Measurements from ENCODE around the gene CACTIN.
"Not testable (repeated sequence)": the region's sequence is repeated elsewhere in the genome, so short reads cannot be mapped to it uniquely, and the experiment has no call there.

Gene CACTIN

DNA sequence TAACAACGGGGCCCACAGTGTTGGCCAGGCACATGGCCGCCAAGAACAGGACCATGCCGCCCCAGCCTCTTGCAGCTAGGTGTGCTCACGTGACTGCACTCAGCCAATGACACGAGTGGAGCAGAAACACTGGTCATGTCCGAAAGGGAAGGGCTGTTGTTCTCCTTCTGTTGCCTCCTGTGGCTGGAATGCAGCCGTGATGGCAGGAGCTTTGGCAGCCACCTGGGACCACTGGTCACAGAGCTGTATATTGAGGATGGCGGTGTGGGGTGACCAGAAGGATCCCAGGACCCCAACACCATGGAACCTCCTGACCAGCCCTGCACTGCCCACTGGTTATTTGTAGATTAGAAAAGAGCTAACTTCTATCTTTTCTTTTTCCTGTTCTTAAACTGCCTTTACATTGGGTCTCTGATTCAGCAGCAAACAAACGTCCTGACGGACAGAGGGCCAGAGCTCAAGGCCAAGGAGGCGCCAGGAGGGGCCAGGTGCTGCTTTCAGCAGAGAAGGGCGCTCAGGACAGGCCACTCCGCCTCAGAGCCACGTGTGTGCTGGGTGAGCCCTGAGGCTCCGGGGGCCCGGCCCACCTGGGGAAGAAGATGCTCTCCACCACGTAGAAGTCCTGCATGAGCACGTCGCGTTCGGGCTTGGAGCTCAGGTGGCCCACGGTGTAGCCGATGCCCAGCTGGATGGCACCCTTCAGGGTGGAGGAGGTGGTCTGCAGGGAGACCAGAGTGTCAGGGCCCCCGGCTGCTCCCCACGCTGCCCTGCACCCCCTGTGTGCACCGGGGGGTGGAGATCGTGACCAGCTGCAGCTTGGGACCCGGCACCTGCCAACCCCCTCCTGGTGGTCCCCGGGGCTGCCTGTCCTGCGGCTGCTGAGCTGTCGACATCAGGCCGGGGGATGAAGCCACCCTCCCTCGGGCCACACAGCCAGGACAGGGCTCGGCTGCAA, 35.0 kb upstream of the CACTIN start:
- DNase-seq = no peak

DNA sequence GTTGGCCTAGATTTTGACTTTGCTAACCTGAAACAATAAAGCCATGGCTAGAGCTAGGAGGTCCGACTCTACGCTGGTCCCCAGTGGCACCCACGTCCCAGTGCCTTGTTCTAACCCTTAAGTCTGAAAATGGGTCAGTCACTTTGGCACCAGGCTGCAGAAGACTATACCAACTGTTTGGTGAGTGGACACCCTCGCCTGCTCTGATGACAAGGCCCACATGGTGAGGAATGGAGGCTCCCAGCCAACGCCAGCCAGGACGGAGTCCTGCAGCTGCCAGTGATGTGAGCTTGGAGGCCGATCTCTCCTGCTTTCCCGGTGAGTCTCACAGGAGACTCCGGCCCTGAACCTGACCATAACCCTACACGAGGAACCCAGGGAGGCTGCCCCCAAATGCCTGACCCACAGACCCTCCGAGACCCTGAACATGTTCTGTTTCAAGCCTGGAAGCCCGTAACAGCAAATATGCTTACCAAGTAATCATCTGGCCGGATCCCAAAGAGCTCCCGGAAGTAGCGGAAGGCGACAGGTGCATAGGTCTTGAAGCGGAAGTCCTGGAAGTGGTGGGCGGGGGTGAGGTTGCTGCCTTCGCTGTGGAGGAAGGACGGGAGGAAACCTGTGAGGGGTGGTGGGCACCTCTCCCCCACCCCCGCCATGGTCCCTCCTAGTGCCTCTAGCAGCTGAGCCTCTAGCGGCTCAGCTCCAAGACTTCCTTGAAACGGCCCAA, 34.1 kb upstream of the CACTIN start:
- no peak for DNase-seq

DNA sequence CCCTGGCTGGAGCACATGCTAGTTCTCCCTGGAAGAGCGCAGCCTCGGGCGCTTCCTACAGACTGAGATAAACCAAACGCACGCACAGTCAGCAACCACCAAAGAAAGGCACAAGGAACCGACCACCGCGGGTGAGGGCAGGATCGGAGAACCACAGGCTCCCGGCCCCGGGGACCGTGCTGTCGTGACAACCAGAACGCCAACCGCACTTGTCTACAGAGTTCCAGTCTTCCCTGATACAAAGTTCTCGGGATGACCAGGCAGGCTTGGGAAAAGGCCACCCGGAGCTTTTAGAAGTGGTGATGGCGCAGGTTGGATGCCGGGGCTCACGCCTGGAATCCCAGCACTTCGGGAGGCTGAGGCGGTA, 33.1 kb upstream of the CACTIN start:
- DNase-seq = no peak

DNA sequence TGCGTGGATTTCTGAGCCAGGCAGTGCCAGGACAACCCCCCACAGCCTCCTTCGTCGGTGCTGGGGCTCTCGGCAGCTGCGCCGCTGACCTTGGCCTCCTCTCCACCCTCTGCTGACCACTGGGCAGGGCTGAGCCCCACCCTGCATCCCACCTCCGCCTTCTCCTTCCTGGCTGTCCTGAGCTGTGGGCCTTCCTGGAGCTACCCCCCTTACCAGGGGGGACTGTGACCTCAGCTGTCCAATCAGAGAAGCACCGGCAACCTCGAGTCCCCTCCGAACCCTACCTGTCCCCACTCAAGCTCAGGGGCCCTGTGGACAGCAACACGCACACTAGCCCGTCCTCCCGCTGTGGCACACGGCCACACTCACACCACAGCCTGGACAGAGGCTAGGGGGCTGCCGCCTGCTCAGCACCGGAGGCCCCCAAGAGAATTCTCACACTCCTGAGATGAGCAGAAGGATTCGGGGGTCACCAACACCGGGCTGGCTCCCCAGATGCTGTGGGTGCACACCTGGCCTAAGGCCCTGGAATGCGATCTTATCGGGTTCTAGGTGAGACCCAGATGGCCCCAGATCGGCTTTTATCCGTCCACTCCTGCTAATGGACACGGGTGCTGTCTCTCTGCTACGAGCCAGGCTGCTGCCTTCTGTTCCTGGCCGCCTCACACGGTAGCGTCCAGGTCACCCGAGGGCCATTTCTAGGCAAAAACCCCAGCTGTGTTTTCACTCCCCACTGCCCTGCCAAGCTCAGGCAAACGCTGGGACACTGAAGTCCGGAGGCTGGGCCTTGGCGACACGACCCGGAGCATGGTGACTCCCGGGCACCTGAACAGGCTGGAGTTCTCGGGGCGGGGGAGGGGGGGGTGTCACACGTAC, 32.5 kb upstream of the CACTIN start:
- no peak for DNase-seq

DNA sequence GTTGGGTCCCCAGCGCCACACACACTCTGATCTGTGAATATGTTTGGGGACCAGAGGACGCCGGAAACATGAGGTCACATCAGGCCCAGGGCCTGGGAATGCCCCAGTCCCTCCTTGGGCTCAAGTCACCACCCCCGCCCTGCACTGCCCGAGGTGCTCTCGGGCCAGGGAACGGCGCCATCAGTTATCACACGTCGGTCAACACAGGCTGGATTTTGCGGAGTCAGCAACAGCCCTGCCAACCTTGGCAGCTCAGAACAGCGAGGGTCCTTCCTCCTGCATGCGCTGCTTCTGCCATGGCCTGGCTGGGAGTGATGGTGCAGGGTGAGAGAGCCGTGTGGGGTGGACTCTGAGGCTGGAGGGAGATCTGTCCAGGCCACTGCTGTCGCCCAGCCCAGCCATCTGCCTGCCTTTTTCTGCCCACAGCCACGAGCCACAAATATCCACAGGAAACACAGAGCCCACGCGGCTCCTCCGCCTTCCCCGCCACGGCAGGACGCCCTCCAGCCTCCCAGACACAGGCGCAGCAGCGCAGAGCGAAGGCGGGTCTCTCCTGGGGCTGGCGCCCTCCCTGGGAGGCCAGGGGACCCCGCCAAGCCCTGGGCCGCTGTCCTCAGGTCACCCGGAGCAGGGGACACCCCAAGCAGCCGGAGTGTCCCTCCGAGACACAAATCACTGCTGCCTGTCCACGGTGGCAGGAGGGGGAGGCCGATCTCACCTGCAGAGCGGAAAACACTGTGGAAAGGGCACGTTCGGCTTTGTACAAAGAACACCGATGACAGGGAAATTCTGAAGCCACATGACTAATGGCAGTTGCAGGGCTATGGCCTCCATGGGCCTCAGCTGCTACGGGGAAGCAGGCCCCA, 31.6 kb upstream of the CACTIN start:
- no peak for DNase-seq

DNA sequence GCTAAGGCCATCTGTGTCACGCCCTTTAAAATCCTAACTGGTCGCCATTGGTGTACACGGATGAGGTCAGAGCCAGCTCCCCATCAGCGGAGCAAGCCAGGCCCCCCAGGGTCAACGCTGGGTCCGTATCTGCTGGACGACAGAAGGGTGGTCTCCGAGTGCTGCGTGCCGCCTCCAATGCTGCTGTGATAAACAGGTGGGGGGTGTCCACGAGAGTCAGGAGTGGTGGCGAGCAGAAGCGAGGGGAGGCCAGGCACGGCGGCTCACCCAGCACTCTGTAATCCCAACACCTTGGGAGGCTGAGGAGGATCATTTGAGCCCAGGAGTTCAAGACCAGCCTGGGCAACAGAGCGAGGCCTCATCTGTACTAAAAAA, 30.8 kb upstream of the CACTIN start:
- no peak for DNase-seq

DNA sequence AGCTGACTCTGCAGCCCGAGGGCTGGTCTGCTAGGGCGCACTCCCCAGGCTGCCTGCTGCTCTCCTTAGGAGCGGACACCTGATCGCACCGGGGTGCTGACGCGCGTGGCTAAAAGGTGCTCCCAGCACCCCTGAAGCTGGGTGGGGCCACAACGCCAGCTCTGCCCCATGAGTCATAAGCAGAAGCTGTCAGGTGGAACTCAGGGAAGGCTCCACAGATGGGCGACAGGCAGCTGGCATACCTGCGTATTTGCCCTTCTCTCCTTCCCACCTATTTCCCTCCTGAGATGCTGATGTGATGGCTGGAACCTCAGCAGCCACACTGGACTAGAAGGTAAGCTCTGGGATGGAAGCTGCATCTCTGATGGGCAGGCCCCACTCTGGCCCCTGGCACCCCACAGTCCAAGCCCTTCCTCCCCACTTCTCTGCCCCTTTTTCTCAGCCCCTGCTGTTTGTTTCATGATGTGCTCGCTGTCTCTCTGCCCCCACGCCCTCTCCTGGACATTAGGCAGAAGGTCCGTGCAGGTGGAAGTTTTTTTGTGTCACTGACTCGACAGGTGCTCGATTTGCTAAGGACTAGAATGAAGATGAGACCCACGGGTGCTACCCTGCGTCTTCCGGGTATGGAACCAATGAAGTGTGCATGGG, 30.3 kb upstream of the CACTIN start:
- DNase-seq = no peak

DNA sequence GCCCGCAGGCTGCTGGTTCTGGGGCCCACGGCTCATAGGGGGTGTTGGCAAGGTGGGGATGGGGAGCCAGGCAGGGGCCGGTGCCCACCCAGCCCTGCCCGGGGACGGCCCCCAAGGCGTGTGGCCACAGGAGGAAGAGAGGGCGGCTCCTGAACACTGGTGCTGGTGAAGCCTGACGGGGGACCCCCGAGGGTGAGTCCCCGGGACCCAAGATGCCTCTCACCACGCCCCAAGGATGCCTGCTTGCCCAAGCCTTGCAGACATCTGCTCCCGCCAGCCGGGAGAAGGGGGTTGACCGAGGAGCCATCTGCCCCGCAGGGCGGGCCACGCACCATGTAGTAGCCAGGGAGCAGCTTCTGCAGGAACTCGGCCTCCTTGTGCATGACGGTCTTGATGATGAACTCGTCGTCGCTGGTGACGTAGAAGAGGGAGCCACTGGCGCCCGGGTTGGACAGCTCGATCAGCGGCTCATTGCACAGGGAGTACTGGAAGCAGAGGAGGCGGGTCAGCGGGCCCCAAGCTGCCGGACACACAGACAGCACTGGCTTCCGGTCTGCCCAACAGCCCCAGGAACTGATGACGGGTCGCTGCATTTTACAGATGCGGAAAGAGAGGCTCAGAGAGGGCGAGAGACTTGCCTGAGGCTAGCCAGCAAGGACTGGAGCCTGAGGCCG, 29.6 kb upstream of the CACTIN start:
- DNase-seq = peak; percentile 92

DNA sequence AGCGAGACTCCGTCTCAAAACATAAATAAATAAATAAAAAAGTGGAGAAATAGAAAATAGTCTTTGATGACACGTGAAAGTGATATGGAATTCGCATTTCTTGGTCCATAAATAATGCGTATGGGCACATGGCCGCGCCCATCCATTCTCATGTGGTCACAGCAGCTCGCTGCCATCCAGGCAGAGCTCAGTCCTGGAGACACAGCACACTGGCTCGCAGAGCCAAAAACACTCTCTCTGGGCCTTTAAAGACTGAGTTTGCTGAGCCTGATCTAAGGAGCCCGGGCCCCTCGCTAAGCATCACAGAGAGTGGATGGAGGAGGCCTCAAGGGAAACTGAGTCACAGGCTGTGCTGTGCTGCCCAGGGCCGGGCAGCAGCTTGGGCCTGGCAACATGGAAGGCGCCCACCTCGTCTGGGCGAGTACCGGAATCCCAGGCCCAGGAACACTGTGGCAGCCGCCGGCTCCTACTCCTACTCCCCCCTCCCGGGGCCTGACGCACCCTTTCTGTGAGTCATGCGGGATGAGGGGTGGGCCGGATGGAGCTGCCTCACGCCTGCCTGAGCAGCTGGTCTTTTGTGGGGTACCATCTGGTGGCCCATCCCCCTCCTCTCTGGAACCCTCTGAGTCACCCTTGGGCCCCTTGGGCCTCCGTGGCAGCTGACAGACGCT, 28.9 kb upstream of the CACTIN start:
- DNase-seq = peak; percentile 97

DNA sequence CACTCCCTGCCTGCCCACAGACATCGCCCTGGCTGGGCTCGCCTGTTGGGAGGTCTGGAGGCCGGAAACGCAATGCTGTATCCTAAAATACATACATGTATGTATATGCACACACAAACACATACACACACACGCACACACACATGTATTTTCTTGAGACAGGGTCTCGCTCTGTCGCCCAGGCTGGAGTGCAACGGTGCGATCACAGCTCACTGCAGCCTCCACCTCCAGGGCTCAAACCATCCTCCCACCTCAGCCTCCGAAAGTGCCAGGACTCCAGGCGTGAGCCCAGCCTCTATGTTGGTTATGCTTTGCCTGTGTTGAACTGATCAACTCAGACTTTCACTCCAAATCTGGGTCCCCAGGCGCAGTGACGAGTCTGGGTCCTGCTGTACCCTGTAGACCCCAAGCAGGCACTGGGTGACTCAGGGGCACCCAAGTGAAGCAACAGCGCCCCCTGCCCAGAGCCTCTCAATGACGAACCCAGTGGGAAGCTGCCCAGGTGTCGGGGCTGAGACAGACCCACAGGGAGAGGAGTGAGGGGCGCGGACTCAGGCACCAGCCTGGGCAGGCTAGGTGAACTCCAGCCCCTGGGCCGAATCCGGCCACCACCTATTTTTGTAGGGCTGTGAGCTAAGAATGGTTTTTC, 27.4 kb upstream of the CACTIN start:
- DNase-seq = no peak

DNA sequence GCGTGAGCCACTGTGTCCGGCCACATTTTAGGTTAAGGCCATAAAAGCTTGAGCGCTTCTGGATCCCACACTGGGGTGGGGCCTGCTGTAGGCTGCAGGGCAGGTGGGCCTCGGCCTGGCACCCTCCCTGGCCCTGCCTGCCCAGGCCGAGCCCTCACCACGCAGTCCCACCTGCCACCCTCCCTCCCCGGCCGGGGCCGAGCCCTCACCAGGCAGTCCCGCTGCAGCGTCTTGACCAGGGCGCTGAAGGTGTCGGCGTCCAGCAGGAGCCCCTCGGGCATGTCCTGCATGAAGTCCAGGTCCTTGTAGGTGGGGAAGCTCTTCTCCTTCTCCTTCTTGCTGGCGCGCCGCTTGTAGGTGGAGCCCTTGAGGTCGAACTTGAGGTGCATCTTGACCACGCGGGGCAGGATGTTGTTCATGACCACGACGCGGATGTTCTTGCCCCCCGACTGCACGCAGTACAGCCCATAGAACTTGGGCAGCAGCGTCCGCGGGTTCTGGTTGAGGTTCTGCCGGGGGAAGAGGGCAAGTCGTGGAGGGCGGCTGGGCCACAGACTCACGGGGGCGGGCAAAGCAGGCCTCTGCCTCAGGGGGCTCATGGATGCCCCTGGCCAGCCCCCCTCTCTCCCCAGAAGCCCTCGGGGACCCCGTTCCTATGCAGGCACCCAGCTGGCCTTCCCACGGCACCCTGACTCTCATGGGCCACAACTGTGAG, 26.6 kb upstream of the CACTIN start:
- no peak for DNase-seq

DNA sequence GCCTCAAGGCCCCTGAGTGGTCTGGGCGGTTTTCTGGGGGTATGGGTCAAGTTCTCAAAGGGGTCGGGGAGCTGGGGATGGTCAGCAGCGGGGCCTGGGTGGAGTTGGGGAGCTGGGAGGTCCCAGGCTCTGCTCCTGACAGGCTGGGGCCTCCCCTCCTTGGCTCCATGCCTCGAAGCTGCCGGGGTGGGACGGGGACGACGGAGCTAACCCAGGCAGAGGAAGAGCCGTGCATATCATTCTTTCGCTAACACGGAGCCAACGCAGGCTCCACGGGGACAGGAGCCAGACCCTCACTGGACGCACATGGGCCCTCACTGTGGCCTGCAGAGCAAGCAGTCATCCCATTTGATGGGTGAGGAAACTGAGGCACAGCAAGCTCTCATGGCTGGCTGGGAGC, 25.8 kb upstream of the CACTIN start:
- DNase-seq = no peak

DNA sequence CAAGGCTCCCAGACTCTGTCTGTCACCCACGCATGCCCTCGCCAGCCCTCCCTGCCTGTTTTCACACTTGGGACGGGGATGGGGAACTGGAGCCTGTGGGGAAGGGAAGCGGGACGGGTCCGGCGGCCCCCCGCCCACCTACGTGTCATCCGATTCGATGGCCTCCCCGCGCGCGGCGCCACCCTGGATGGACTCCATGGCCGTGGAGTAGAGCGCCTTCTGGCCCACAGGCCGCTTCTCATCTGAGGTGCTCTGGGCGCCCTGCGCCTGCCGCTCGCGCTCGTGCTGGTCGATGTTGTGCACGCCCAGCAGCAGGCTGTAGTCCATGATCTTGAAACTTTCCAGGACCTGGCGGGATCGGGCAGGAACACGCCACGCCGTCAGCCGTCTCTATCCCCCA, 25.1 kb upstream of the CACTIN start:
- no peak for DNase-seq

DNA sequence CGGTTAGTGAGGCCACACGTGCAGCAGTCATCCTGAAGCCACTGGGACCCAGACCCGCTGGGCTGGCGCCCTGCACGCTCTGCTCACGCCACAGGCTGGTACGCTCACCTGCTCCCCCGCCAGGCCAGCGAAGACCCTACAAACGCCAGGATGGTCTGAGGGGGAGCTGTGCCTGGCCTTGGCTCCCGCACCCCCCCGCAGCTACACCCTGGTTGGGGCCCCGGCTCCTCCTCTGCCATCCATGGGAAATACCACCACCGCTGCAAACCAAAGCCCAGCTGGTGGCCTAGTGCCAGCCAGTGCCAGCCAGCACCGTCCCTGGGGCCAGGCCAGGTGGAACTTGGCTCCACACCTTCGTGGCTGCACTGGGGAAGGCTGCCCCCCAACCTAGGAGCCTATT, 23.3 kb upstream of the CACTIN start:
- DNase-seq = no peak

DNA sequence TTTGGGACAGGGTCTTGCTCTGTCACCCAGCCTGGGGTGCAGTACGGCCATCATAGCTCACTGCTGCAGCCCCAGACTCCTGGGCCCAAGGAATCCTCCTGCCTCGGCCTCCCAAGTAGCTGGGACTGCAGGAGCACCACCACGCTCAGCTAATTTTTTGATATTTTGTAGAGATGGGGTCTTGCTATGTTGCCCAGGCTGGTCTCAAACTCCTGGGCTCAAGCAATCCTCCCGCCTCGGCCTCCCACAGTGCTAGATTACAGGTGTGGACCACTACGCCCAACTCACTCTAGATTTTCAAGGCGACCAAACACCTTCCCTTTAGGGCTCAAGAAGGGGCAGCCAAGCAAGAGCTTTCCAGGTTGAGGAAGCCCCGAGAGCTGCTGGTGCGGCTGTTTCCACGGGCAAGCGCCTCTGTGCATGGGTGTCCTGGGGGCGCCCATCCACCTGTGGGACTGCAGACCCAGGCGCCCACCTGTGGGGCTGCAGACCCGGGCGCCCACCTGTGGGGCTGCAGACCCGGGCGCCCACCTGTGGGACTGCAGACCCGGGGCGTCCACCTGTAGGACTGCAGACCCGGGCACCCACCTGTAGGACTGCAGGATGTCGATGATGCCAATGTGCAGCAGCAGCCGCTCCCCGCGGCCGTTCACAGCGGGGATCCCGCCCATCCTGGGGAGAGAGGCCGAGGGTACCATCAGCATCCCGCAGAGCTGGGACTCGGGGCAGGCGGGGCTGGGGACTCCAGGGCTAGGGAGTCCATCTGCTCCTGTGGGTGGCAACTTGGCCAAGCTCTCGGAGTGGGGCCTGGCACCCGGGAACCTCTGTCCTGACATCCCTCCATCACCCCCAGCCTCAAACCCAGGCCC, 21.7 kb upstream of the CACTIN start:
- DNase-seq = no peak

DNA sequence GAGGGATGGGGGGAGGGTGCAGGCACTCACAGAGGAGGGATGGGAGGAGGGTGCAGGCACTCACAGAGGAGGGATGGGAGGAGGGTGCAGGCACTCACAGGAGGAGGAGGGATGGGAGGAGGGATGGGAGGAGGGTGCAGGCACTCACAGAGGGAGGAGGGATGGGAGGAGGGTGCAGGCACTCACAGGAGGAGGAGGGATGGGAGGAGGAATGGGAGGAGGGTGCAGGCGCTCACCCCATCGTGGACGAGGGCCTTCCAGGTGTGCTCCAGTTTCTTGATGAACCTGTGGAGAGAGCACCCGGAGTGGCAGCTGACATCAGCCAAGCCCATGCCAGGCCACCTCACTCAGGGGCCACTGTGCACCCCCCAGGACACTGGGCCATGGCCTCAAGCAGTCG, 20.5 kb upstream of the CACTIN start:
- not testable (repeated sequence) for DNase-seq

DNA sequence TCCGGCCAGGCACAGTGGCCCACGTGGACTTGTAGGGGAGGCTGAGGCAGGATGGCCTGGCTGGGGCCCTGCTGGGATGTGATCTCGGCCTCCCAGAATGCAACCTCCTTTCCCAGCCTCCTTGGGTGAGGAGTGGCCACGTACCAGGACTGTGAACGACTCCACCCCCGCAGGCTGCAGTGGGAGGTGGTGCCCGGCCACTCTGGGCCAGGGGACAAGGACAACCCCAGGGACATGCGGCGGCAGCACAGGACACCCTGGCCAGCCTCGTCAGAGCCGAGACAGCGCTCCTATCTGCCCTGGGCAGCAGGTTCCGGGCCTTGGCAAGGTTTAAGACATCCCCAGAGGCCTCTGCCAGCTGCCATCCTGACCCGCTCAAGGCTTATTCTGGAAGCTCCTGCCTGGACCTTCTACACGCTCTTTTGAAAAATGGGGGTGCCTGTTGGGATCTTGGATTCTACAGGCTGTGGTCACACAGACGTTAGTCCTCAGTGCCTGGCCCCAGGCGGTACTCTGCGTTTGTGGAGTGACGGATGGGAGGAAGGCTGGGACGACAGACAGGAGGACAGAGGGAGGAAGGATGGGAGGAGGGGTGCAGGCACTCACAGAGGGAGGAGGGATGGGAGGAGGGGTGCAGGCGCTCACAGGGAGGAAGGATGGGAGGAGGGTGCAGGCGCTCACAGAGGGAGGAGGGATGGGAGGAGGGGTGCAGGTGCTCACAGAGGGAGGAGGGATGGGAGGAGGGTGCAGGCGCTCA, 19.9 kb upstream of the CACTIN start:
- DNase-seq = no peak

DNA sequence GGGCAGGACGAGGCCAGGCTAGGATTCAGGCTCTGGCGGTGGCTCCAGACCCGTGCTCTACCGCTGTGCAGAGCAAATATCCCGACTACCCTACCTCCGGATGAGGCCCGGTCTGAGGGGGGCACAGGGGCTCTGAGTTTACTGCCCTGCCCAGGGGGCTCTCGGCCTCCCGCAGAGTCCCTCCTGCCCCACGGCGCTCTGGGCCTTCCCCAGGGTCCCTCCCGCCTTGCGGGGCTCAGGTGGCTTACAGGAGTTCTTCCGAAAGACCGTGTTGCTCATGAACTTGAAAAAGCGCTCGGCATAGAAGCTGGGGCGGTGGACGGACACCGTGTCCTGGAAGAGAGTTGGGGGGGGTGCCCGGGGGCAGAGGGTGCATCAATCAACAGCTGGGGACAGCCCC, 19.1 kb upstream of the CACTIN start:
- DNase-seq = no peak

All from DMS 273 treated with DMSO at 0.1 percent for 48 hours (cell line).